GM18505 (cell line): ENCODE results near the gene FGF12.

Experiments used
- ATAC-seq: cut with Tn5 transposase; IDR thresholded peaks from one replicate; pipeline ENCODE4 v1.9.1; 2021; ENCODE audit not compliant: unreplicated experiment
- POLR2A ChIP-seq: IDR thresholded peaks from 4 replicates; pipeline ENCODE4 v1.6.1; 2011; ENCODE audit warnings: borderline replicate concordance; ENCODE audit not compliant: insufficient read depth, insufficient read length; ENCODE audit errors: extremely low read depth

FGF12 gene

DNA sequence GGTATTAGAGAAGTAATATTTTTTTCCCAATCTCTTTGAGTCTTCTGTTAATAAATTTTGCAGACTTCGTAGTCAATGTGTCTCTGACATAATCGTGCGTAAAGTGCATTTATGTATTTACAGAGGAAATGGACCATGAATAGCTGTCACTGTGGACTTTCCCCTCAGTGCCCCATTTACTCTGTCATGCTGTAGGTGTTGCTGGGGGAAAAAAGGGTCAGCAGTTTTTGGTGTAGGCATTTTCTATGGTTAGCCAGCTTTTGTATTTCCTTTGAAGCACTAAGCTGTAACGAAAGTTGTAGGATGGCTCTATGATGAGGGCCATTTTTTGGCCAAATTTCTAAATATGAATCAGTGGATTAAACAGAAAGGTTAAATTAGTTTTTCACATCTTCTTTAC, 598.4 kb downstream of the FGF12 start:
- peak; percentile 45 for ATAC-seq

DNA sequence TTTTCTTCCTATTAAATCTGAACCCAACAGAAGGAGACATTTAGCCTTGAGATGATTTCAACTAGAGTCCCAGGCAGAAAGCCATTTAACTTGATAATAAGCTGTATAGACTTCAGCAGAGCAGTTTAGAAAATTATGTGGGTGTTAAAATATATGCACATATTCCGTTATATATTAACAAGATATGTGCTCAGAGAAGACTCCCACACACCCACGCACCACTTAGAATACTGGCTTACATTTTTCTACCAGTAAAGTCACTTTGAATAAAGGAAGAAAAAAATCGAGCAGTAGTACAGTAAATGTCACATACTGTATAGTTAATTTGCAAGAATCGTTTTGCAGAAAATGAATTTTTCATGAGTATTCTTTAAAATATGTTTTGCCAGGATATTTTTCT, 599.3 kb downstream of the FGF12 start:
- no peak for TF ChIP-seq POLR2A
- ATAC-seq = no peak

More for the DNA sequence above, 598.4 kb downstream of the FGF12 start:
- TF ChIP-seq POLR2A = no peak

GRCh38 chr3:192122832-192123594, 604.3 kb downstream of the FGF12 start:
- no peak for TF ChIP-seq POLR2A
- peak; percentile 96 for ATAC-seq

- no peak for ATAC-seq
These were observed 605.4 kb downstream of the FGF12 start for GRCh38 chr3:192121923-192122322.

DNA sequence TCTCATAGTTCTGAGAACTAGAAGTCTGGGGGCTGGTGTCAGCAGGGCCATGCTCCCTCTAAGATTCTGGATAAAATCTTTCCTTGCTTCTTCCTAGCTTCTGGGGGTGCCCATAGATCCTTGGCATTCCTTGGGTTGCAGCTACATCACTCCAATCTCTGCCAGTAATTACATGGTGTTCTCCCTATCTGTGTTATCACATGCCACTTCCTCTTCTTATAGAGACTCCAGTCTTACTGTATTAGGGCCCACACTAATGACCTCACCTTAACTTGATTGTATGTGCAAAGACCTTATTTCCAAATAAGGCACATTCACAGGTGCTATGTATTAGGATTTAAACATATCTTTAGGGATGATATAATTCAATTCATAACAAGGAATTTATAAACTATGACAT, 618.5 kb downstream of the FGF12 start:
- ATAC-seq = no peak
- TF ChIP-seq POLR2A = no peak

More at GRCh38 chr3:192121923-192122322, 605.4 kb downstream of the FGF12 start:
- no peak for TF ChIP-seq POLR2A

DNA sequence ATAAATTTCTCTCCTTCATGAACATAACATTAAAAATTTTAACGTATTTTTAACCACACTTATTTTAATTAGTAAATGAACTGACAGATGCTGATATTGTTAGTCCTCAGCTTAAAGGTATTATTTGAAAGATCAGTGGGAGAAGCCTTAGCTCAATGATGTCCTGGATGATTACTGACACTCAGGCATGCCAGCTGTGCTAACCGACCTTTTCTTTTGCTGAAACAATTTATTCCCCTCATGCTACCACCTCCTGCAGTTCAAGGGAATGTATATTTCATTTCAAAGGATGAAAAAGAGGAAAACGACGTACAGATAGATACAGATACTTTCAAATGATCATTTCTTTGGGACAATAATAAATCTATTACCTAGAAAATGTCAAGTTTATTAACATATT, 620.8 kb downstream of the FGF12 start:
- ATAC-seq = no peak
- TF ChIP-seq POLR2A = no peak

GRCh38 chr3:192092388-192093005, 634.8 kb downstream of the FGF12 start:
- no peak for TF ChIP-seq POLR2A
- ATAC-seq = no peak

DNA sequence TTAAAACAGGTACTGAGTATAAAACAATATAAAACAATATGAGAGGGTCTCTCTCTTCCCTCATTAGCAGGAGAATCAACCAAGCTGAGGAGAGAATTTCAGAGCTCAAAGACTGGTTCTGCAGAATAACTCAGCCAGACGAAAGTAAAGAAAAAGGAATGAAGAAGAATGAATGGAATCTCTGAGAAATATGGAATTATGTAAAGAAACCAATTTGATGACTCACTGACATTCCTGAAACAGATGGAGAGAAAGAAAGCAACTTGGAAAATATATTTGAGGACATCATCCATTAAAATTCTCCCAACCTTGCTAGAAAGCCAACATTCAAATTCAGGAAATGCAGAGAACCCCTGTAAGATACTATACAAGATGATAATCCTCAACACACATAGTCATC, 635.5 kb downstream of the FGF12 start:
- no peak for TF ChIP-seq POLR2A
- no peak for ATAC-seq

DNA sequence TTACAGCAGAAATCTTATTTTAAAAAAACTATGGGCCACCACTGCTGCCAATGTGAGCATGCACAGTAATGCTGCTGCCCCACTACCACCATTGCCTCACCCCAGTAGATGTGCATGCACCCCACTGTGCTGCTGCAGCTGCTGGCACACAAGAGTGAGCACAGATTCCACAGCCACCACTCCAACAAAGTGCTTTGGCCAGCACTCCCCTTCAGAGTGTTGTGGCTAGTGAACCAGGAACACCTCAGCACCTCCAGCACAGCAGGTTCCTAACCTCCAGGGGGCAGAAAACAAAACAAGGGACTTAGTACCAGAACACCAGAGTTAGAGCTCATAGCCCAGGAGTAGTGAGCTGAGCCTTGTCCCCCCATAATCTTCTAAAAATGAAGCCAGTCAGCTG, 636.8 kb downstream of the FGF12 start:
- ATAC-seq = peak; percentile 73
- no peak for TF ChIP-seq POLR2A
